Left forelimb (tissue), 1 donor: ENCODE results near the gene LSM4.
A peak's percentile ranks its signal among the peaks of the same experiment; 100 is the strongest.
"Not testable (repeated sequence)": the region's sequence is repeated elsewhere in the genome, so short reads cannot be mapped to it uniquely, and the experiment has no call there.

ENCODE experiments used
- DNase-seq: peaks from one replicate; pipeline ENCODE4 v3.0.0-alpha.2; 2018; ENCODE audit warnings: low spot score

LSM4 gene

DNA sequence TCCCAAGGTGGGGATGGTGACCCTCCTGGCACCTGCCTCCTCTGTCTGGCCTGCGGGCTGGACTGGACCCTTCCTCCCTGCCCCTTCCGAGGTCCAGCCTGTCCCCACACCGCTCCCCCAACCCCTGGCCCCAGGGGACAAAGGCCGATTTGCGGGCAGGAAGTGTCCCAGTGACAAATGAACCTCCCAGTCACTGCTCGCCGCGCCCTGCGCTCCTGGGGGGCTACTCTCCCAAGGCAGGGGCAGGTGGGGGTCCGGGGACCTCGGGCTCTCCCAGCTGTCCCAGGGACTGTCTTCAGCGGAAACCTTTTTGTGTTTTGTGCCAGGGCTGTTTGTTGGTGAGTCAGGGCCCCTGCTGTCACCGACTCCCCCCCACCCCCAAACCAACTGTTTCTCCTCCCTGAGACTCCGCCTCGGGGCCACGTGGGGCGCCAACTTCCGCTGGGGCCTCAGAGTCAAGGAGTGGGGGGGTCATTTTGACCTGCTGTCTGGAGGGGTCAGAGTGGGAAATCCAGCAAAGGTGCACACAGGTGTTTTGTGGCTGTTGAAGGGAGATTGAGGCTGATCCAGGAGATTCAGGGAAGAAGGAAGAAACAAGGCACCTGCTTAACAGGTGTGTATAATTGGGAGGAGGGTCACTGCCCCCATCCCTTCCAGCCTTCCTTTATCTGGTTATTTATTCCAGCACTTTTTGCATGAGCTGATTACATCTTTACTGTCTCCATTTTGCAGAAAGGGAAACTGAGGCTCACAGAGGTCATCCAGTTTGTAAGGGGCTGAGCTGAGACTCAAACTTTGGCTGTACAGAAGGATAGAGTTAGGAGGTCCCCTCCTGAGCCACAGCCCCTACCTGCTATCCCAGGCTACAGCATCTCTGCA, 18.4 kb upstream of the LSM4 start:
- DNase-seq, result no peak

- DNase-seq, result peak; percentile 84
These were observed 17.5 kb upstream of the LSM4 start, which contains the start of gene PGPEP1 for GRCh38 chr19:18340190-18340989. TSS of gene PGPEP1 (plus strand) at chr19:18340598. CDS start at chr19:18340682, 84 bp downstream.

- no peak for DNase-seq
These were observed 16.8 kb upstream of the LSM4 start for GRCh38 chr19:18339723-18340122.

GRCh38 chr19:18338541-18338940, 15.7 kb upstream of the LSM4 start:
- DNase-seq, result no peak

GRCh38 chr19:18336121-18336520, 13.2 kb upstream of the LSM4 start:
- no peak for DNase-seq

DNA sequence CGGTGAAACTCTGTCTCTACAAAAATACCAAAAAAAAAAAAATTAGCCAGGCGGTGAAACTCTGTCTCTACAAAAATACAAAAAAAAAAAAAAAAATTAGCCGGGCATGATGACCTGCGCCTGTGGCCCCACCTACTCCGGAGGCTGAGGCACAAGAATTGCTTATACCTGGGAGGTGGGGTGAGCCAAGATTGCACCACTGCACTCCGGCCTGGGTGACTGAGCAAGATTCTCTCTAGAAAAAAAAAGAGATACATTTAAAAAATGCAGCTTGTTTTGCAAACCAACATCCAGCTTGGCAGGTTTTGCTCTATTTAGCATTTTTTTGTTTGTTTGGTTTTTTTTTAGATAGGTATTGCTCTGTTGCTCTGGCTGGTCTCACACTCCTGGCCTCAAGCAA, 10.8 kb upstream of the LSM4 start:
- DNase-seq, result no peak

- no peak for DNase-seq
These were observed 10.1 kb upstream of the LSM4 start for GRCh38 chr19:18332917-18333530.

DNA sequence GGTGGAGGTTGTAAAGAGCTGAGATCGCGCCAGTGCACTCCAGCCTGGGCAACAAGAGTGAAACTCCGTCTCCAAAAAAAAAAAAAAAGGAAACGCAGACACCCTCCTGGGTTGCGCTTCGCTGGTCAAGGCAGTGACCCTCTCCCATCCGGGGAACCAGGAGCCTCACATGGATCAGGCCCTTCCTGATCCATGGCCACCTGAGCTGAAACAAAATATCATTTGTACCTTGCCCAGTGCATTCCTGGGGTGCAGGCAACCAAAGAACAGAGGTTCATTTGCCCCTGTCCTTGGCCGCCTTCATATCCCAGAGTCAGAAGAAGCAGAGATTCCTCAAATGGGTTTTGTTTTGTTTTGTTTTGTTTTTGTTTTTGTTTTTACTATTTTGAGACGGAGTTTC, 8.0 kb upstream of the LSM4 start:
- DNase-seq, result no peak

- no peak for DNase-seq
These were observed 6.1 kb upstream of the LSM4 start for GRCh38 chr19:18329035-18329376.

- peak; percentile 91 for DNase-seq
These were observed 5.6 kb upstream of the LSM4 start for GRCh38 chr19:18328340-18329034.

DNA sequence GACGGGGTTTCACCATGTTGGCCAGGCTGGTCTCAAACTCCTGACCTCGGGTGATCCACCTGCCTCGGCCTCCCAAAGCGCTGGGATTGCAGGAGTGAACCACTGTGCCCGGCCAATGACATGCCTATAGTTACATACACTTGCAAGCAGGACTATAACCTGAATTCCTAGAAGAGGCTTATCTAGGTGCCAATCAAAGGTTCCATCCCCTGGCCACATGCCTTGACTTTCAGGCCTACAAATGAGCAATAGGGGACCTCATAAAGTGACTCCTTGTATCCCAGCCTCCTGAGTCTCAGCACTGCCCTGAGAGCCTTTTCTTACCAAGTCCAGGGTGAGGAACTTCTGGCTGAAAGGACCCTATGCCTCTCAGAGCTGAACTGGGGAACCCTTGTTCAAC, 3.9 kb upstream of the LSM4 start:
- DNase-seq, result no peak

DNA sequence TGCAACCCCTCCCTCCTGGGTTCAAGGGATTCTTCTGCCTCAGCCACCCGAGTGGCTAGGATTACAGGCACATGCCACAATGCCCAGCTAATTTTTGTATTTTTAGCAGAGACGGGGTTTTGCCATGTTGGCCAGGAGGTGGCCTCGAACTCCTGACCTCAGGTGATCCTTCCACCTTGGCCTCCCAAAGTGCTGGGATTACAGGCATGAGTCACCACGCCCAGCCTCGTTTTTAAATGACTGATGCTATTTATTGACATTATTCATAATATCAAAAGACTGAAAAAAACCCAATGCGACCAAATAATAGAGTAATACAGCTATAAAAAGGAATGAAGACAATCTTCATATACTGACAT, 1.5 kb upstream of the LSM4 start:
- not testable (repeated sequence) for DNase-seq

- no peak for DNase-seq
These were observed 538 bp downstream of the LSM4 start for GRCh38 chr19:18322318-18322758.

- DNase-seq, result no peak
These were observed 1.2 kb downstream of the LSM4 start for GRCh38 chr19:18321734-18322102.

DNA sequence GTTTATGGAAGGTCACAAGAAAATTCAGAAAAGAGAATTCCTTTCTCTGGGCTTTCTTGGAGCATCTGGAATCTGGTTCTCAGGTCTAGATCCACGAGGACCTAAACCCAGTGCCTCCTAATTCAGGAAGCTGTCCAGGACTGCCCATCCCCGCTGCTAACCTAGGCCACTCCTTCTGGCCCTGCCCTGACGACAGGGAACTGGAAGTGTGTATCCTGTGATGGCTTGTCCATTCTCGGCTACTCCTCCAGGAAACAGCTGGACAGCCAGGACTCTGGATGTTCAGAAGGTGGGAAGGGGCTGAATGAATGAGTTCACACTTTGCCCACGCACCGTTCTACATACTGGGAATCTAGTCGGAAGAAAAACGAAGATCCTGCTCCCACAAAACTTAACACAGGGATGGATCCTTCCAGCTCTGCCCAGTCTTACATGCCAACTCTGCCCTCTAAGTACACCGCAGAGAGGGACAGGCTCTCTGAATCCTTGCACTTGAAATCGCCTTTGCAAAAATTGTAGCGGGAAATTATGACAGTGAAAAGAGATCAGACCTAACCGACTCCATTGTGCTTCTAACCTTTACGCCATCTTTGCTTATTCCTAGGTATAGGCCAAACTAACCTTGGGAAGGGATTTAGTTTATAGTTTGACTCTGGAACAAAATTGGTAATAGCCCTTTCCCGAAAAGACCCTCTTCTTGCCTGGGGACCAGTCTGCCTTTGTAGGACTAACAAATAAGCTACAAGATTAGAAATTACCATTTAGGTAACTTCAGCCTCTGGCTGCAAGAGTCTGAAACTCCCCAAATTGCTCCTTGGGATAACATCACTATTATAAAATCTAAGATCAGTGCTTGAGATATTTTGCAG, 1.8 kb downstream of the LSM4 start:
- DNase-seq, result no peak

- no peak for DNase-seq
These were observed 3.2 kb downstream of the LSM4 start for GRCh38 chr19:18319591-18320135.

DNA sequence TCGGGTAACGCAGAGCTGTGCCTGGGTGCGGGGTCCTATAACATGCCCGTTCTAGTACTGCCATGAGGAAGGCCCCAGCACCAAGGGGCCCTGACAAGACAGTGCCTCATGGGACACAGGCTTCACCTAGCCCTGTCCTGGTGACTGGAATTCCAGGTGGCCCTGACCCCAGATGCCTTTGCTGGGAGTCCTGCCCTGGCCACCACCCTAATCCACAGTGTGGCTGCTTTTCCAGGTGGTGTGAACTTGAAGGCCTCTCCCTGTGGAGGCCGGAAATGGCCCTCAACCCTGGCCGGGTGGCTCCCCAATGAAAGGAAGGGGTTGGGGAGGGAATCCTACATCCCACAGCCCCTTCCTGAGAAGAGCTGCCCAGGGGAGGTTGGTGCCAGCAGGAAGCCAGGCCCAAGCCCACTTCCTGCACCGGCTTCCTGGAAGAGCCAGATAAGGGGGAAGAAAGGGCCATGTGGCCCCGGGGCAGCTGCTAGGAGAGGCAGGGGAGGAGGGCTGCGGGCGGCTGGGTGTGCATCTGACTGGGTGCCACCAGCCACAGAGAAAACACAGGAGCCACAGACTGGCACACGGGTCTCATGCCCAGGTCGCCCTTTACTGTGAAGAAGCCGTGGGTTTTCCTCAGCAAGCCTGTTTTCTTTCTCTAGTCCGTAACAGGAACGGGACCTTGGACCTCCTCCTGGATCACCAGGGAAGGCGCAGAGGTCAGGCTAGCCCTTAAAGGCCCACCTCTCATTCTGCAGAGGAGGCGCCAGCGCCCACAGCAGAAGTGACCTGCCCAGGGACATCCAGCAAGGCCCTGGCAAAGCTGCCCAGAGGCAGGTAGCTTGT, 4.7 kb downstream of the LSM4 start:
- DNase-seq, result no peak

DNA sequence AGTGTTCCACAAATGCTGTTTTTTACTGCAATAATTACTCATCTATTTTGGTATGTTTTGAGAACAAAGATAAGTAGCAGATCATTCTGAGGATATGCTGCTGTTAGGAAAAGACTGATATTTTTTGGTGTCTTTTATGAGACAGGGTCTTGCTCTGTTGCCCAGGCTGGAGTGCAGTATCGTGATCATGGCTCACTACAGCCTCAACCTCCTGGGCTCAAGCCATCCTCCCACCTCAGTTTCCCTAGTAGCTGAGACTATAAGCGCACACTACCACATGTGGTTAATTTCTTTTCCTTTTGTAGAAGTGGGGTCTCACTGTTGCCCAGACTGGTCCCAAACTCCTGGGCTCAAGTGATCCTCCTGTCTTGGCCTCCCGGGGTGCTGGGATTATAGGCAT, 9.5 kb downstream of the LSM4 start:
- DNase-seq, result no peak

GRCh38 chr19:18312092-18312534, 10.8 kb downstream of the LSM4 start:
- no peak for DNase-seq

GRCh38 chr19:18311502-18312091, 11.3 kb downstream of the LSM4 start:
- no peak for DNase-seq
